Measurements from ENCODE around the gene SULT1A3.
A peak's percentile ranks its signal among the peaks of the same experiment; 100 is the strongest.
"Not testable (repeated sequence)": the region's sequence is repeated elsewhere in the genome, so short reads cannot be mapped to it uniquely, and the experiment has no call there.

Gene SULT1A3

GRCh38 chr16:30199049-30199448 is at the start of gene SULT1A3:
TSS of gene SULT1A3 (plus strand) at chr16:30199255. CDS start at chr16:30200729, 1,474 bp downstream.
- DNase-seq, result not testable (repeated sequence)

GRCh38 chr16:30151091-30151490 is 48.0 kb upstream of the SULT1A3 start:
- no peak for DNase-seq

GRCh38 chr16:30152517-30152916 is 46.5 kb upstream of the SULT1A3 start:
- no peak for DNase-seq

- no peak for DNase-seq
Observed at GRCh38 chr16:30155188-30155587, 43.9 kb upstream of the SULT1A3 start.

- DNase-seq, result no peak
Observed at GRCh38 chr16:30157214-30157613, 41.8 kb upstream of the SULT1A3 start.

- no peak for DNase-seq
Observed at GRCh38 chr16:30163538-30163937, 35.5 kb upstream of the SULT1A3 start.

GRCh38 chr16:30166202-30166902 is 32.7 kb upstream of the SULT1A3 start:
- DNase-seq, result no peak

- not testable (repeated sequence) for DNase-seq
Observed at GRCh38 chr16:30168746-30169145, 30.3 kb upstream of the SULT1A3 start.

GRCh38 chr16:30169416-30169815 is 29.6 kb upstream of the SULT1A3 start:
- DNase-seq, result not testable (repeated sequence)

GRCh38 chr16:30170145-30170544 is 28.9 kb upstream of the SULT1A3 start:
- not testable (repeated sequence) for DNase-seq

- DNase-seq, result no peak
Observed at GRCh38 chr16:30173054-30173453, 26.0 kb upstream of the SULT1A3 start.

GRCh38 chr16:30176876-30177275 is 22.2 kb upstream of the SULT1A3 start:
- not testable (repeated sequence) for DNase-seq

GRCh38 chr16:30179195-30179594 is 19.9 kb upstream of the SULT1A3 start:
- no peak for DNase-seq

- no peak for DNase-seq
Observed at GRCh38 chr16:30179931-30180330, 19.1 kb upstream of the SULT1A3 start.

- no peak for DNase-seq
Observed at GRCh38 chr16:30180741-30181140, 18.3 kb upstream of the SULT1A3 start.

- DNase-seq, result peak; percentile 75 to 83 (median 81)
Observed at GRCh38 chr16:30183233-30184095, 15.6 kb upstream of the SULT1A3 start, which contains the start of gene CORO1A. TSS of gene CORO1A (plus strand) at chr16:30183602. CDS start at chr16:30185210, 1,608 bp downstream.

GRCh38 chr16:30184096-30184890 is 14.8 kb upstream of the SULT1A3 start:
- DNase-seq, result peak; percentile 37 to 86 (median 75)

- DNase-seq, result no peak
Observed at GRCh38 chr16:30184891-30185682, 14.0 kb upstream of the SULT1A3 start.

- no peak for DNase-seq
Observed at GRCh38 chr16:30185683-30186421, 13.2 kb upstream of the SULT1A3 start.

- no peak for DNase-seq
Observed at GRCh38 chr16:30186444-30186781, 12.6 kb upstream of the SULT1A3 start.

GRCh38 chr16:30186782-30187555 is 12.1 kb upstream of the SULT1A3 start:
- DNase-seq, result no peak
